Stimulated activated CD4-positive, alpha-beta T cell treated with anti-CD3 and anti-CD28 coated beads, Interleukin-1b, Interleukin-23, amount 100 ng/mL, for 24 hours (primary cell): Measurements from ENCODE around the gene DNAJC12.
"Not testable (repeated sequence)": the region's sequence is repeated elsewhere in the genome, so short reads cannot be mapped to it uniquely, and the experiment has no call there.

Experiments used
- DNase-seq, 4 experiments: peaks; one replicate each; pipeline ENCODE4 v3.0.0-alpha.2; 2020; ENCODE audit warnings: low read depth in 4 of 4, low spot score in 1 of 4

DNAJC12 gene

DNA sequence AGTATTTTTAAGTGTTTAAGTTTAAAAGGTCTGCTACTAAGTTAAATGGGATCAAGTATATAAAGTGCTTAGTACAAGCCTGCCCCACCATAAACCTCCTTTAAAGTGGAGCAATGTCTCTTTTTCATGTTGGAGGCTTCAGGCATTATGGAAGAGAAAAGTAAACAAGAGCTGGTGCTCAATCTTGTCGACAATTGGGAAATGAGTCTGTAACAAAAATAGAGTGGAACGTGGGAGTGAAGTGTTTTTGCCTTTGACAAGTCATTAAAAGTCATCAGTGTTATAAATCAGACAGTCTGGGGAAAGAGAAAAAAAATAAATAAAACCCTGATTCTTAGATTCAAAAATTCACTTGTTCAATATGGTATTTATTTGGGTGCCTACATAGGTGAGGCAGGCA is 44.7 kb downstream of the DNAJC12 start:
- no peak for DNase-seq

DNA sequence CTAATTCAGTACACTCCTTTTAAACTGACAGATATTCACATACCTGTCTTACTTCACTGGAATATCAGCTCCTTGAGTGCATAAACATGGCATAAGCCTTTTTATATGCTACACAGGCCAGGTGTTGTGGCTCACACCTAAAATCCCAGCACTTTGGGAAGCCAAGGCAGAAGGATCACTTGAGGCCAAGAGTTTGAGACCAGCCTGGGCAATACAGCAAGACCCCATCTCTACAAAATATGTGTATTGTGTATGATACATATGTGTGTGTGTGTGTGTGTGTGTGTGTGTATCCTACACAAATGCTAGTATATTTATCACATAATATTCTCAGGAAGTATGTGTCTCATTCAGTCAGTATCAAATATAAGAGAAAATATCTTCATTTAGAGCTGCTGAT is 45.3 kb downstream of the DNAJC12 start:
- no peak for DNase-seq

DNA sequence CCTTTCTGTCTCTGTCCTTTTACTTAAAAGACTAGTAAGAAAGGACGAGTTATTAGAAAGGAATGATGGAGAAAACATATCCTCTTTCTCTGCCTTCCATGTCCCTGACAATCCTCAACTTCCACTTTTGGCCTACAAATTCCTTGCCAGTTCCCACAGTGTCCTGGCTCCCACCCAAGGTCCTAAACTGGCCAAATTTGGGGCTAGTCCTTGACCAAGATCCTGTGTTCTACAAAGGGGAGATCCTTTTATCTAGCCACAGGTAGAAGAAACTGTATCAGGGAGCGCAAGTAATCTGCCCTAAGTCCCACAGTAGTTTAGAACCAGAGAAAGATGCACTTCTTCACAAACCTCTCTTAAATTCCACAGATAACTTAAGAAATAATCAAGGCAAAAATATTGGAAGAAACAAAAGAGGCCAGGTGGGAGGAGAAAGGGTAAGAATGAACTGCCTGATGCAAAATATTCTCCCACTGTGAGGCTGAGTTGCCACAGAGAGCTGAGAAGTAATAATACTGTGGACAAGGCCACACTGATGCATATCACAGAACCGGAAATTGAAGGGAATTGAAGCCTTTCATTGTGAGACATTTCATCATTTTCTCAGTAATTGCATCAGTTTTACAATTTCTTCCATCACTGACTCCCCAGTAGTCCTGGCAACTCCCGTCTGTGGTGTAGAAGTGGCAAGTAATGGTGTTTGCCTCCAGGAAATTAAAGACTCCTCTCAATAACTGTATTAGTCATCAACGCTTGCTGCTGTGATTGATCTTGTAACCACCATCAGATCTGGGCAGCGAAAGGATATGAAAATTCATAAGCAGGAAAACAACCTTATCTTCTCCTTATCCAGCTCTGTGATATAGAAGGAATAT is 47.2 kb downstream of the DNAJC12 start:
- peak in 1 of 4 experiments; percentile 7 for DNase-seq

DNA sequence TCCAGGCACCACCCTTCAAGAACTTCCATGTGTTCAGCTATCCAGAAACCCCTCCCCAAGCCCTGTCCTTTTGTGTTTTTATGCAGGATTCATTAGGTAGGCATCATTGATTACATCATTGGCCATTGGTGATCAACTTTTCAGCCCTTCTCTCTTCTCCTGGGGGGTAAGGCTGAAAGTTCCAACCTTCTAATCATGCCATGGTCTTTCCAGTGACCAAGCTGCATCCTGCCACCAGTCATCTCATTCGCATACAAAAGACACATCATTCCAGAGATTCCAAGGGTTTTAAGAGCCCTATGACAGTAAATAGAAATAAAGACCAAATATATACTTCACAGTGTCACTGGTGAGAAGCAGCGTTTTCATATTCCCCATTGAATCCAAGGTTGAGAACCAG is 48.2 kb downstream of the DNAJC12 start:
- no peak for DNase-seq

DNA sequence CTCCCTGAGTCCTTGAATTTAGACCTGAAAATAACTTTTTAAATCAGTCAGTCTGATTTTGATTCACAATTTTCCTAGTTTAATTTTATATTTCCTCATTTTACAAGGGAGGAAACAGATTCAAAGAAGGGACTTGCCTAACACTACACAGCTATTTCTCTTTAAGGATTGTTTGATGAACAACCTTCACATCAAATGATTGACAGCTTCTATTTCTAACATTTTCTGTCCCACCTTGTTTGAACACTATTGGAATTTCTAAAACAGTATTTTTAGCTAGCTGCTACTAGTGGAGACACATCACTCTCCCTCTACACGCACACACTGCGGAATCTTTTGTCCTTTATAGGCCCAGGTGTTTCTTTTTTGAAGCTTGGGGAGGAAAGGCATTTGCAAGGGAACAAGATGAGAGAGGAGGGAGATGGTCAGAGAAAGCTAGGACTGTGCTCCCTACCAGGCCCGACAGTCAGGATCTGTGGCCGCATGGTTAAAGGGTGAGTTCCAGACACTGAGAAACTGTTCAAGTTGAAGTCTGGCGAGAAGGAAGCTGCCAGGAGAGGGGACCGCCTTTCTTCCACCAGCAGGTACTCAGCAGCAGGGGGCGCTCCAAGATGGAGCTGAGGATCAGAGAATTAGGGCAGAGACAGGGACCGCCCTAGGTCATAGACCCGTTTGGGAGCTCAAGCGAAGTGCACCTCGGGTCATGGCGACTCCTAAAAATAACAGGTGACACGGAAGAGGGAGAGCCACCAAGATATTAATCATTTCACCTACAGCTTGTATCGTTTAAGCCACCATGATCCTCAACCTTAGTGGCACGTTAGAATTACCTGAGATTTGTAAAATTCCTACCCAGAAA is 49.7 kb downstream of the DNAJC12 start:
- DNase-seq: peak; percentile 56 to 72 (median 67)

DNA sequence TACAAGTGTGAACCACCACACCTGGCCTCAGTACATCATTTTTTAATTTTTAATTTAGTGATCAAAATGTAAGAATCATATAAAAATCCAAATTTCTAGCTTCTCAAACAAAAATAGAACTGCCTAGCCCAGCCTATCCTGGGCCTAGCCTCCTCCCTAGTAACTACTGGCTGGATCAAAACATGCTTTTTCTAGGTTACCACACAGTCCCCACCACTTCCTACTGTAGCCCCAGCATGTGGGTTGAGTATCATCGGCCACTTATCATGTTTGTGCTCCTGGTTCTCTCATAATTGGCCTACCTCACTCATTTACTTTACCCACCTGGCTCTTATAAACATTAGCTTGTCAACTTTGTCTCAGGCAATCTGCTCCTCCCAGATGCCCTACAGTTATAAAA is 52.9 kb downstream of the DNAJC12 start:
- DNase-seq: no peak

DNA sequence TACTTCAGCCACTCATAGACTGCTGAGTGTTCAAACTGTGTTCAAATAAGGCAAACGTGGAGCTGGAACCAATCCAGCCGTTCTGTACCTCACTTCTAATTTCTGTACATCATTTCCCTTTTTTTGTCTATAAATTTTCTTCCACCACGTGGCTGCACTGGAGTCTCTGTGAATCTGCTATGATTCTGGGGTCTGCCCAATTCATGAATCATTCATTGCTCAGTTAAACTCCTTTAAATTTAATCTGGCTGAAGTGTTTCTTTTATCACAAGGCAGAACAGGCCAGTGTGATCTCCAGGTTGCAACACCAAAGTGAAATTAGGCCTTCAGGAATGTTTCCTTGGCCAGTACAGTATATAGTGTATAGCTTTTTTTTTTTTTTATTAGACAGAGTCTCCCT is 53.5 kb downstream of the DNAJC12 start:
- DNase-seq: no peak

DNA sequence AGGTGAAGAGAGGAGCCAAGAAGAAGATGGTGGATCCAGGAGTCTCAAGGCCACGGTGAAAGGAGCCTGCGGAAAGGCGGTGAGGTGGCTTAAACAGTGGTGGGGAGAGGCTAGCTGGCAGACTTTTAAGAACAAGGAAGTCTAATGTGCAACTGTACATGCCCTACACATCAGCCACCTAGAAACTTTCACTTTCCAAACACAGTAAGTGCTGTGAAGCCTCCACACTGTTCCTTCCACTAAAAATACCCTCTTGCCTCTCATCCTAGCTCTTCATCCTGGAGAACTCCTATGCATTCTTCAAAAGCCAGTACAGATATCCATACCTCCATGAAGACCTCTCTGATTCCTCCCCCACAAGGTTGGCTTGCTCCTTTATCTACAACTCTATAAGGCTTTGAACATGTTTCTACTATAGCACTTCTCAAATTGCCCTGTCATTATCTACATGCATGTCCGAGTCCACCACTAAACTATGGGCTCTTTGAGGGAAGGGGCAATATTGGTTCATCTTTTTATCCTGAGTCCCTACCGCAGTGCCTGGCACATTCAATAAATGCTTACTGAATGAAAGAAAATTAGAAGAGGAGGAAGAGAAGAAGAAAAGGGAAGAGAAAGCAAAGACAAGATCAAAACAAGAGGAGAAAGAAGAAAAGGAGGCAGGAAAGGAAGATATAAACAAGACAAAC is 54.2 kb downstream of the DNAJC12 start:
- DNase-seq: no peak

DNA sequence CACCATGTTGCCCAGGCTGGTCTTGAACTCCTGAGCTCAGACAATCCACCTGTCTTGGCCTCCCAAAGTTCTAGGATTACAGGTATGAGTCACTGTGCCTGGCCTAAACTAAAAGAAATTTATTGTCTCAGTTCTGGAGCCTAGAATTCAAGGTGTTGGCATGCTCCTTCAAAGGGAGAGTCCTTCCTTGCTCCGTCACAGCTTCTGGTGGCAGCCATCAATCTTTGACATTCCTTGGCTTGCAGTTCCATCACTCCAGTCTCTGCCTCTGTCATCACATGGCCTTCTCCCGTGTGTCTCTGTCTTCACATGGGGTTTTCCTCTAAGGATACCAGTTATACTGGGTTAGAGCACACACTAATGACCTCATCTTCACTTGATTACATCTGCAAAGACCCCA is 55.5 kb downstream of the DNAJC12 start:
- no peak for DNase-seq

DNA sequence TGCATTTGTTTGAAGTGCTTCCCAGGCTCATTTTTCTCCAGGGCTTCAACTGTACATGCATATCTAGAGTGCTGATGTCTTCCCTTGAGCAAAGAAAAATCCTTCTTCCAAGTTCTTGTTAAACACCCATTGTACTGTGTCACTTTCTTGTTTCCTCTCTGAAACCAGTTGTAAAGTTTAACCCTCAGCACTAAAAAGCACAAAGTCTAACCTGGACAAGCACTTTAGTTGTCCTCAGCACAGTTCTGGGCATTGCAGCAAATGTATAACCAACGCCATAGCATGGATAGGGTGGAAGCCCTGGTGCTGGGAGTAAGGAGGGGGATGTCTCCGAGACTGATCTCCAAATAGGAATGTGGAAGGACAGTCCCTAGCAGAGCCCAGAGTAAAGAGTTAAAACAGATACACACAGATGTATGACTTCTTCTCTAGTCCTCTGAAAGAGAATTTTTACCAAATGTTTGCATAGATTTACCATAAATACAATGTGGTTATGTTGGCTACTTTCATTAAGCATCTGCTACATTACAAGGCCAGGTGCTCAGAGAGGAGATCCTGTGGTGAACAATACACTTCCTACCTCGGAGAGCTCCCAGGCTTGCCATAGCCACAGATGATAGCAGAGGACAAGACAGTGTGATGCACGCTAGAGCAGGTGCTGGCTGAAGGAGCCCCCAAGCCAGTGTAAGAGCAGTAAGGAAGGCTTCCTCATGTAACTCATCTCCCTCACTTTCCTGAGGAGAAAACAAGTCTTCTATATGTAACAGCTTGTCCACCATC is 57.0 kb downstream of the DNAJC12 start:
- no peak for DNase-seq

DNA sequence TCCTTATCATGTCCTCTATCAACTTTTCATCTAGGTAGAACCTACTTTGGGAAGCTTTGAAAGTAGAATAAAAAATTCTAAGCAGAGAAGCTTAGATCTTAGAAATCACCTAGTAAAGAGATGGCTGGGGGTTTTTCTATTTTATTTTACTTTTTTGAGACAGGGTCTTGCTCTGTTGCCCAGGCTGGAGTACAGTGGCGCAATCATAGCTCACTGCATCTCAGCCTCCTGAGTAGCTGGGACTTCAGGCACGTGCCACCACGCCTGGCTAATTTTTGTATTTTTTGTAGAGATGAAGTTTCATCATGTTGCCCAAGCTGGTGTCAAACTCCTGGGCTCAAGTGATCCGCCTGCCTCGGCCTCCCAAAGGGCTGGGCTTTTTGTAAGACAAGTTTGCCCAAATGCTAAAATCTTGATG is 57.8 kb downstream of the DNAJC12 start:
- DNase-seq: not testable (repeated sequence)

DNA sequence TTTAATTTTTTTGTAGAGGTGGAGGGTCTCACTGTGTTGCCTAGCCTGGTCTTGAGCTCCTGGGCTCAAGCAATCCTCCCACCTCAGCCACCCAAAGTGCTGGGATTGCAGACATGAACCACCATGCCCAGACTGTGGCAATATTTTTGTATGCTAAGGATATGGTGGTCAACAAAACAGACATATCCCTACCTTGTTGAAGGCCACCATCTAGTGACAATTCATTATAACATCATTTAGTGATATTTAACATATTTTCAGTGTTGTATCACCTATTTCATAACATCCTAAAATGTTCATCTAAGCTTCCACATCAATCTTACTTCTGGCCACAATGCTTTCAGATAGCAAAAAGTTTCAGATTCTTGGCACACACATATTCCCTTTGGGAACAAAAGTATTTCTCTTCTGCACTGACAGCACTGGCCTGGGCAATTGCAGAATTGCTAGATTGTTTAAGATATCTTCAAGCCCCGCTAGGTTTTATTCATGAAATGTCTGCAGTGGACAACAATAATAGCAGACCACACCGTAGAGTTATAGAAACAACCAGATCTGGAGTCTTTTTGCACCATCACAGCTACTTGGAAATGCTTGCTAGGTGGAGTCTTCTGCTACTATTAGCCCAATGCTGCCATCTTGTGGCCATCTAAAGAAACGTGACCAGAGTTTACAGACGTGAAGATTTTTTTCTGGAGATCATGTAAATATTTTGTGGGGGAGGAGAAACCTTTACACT is 58.4 kb downstream of the DNAJC12 start:
- peak; percentile 44 to 65 (median 46) for DNase-seq

DNA sequence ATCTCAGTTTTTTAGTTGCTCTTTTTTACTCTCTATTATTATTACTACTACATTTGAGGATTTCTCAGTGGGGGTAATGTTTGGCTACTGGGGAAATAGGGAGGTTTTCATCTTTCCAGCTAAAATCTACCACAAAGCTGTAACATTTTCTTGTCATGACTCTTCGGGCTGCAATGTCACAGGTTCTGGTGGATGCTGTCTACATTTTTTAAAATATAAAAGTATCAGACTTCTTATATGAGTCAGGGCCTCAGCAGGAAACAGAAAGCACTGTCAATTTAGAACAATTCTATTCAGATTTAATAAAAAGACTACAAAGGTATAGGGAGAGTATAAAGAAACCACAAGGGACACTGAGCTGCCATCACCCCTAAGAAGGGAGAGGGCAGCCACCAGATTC is 61.6 kb downstream of the DNAJC12 start:
- DNase-seq: no peak

DNA sequence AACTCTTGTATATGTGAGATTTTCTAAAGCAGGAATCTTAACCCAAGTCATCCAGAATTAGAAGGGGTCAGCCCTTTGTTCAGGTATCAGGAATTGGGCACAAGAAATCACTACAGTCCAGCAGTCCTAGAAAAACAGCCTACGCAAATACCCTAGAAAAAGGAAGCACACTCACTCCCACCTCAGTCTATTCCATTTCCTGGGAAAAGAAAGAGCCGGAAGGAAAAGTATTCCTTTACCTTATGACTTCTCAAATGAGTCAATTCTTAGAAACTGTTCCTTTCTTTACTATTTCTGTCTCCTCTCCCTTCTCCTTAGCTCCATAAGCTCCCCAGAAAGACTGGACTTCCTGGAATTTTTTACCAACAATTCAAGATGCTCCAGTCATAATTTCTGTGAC is 62.7 kb downstream of the DNAJC12 start:
- no peak for DNase-seq

DNA sequence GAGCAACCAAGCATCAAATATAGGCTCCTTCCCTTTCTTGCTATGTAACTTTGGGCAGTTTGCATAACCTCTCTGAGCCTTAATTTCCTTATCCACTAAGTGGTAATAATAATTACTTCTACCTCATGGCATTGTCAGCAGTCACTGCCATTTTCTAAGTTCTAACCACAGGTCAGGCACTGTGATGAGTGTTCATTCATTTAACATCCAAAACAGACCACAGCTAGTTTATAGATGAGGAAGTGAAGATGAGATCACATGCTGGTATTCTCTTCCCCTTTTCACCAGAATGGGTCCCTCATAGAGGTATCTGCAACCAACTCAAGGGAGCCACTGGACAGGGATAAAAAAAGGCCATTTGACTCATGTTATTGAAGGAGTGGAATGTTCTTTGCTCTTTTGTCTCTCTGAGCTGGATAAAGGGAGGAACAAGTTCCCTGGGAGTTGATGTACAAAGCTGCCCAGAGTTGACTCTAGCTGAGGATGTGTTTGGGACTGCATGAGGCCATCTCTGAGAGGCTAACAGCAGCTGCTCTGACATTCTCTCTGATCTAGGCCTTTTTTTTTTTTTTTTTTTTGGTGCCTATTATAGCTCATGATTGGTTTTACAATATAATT is 65.0 kb downstream of the DNAJC12 start:
- no peak for DNase-seq

DNA sequence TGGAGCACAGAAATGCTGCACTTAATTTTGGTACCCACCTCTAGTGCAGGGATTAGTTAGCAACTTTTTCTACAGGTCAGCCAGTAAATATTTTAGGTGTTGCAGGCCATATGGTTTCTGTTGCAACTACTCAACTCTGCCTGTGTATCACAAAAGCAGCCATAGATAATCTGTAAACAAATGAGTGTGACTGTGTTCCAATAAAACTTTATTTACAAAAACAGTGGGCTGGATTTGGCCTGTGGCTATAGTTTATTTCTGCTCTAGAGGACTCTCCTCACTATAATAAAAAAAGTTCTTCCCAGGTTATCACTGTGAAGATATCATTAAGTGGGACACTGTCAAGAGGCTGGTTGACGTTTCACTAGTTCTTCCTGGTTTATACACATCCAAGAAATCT is 65.8 kb downstream of the DNAJC12 start:
- DNase-seq: no peak

DNA sequence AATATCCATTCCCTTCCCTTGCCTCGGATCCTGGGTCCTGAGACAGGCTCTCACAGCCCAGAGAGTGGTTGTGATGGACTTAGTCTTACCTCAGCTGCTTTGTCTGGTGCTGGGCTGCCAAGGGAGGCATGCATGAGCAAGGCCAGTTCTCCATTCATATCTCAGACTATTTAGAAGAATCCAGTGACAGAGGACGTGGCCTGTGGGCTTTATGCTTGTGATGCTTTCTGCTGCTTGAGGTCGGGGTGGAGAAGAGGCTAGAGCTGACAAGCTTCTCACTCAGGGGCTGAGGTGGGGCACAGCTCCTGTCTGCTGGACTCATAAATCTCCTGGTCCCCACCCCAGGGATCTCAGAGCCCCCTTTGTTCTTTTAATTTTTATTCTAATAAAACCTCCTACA is 66.8 kb downstream of the DNAJC12 start:
- no peak for DNase-seq

DNA sequence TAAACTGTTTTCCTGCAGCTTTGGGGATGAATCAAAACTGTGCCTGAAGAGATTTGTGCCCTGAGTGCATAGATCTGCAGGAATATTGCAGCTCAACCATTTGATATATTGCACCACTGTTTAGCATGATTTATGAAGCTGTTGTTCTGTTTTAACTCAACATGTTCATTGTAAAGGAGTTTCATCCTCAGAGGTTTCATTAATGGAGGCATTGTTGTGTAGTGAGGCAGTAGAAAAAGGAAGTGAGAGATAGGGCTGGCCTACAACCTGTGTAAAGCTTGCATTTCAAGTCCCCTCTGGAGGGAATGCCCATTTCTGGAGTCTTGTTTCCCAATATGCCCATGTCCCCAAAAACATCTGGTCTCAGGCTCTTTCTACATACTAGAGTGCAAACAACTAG is 67.5 kb downstream of the DNAJC12 start:
- DNase-seq: no peak

DNA sequence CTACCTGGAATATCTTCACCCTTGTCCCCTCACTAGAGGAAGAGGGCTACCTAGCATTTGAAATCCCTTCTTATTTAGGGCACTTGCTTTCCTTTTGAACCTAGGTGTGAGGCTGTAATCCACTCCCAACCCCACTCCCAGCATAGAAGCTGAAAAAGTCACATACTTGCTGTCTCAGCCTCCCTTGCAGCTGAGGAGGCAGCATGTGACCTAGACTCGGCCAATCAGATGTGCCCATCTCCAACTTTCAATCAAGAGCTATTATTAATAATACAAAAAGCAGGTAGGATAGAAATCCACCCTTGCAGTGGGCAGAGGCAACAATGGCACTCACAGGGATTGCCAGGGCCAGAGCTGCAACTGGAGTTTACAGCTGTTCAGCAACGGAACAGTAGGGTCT is 70.7 kb downstream of the DNAJC12 start:
- DNase-seq: no peak
